Stimulated activated CD8-positive, alpha-beta memory T cell treated with anti-CD3 and anti-CD28 coated beads, Interleukin-7, amount 100 ng/mL, for 4 hours (primary cell): ENCODE results near the gene TMEM97.

ENCODE experiments used
- DNase-seq, 2 donors: peaks; one replicate each; pipeline ENCODE4 v3.0.0-alpha.2; 2020; ENCODE audit warnings: low read depth in 2 of 2

The TMEM97 gene

DNA sequence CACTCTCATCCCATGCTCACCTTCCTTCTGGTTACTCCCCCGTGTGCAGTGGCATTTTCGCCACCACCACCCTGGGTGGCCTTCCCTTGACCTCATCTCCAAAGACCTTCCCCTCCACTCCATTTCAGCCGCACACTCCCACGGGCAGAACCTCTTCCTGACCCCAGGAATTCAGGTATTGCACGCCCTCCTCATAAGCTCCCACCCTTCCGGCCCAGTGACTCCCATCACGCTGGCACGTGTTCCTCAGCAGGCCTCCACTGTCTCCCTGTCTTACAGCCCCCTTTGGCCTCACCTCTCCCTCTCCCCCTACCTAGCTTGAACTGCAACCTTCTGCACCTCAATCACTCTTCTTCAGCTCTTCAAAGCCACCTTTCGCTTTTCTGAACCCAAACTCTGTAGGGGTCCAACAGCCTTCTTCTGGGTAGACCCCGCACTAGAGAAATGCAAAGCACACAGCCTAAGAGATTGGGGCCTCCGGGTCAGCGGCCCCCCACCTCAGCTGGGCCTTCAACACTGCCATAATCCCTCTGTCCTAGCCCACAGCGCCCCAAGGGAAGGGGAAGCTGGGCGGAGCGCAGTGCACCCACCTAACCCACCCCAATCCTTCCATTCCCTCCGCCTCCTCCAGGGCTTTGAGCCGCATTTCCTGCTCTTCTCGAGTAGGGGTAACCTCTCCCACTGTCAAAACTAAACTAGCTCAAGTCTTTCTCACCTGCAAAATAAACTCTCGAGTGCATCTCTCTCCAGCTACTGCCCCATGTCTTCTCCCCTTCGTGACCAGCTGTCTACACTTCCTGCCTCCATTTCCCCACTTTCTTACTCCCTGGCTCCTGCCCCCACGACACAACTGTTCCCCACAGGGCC lies 1.7 kb upstream of the TMEM97 start:
- DNase-seq, result no peak

DNA sequence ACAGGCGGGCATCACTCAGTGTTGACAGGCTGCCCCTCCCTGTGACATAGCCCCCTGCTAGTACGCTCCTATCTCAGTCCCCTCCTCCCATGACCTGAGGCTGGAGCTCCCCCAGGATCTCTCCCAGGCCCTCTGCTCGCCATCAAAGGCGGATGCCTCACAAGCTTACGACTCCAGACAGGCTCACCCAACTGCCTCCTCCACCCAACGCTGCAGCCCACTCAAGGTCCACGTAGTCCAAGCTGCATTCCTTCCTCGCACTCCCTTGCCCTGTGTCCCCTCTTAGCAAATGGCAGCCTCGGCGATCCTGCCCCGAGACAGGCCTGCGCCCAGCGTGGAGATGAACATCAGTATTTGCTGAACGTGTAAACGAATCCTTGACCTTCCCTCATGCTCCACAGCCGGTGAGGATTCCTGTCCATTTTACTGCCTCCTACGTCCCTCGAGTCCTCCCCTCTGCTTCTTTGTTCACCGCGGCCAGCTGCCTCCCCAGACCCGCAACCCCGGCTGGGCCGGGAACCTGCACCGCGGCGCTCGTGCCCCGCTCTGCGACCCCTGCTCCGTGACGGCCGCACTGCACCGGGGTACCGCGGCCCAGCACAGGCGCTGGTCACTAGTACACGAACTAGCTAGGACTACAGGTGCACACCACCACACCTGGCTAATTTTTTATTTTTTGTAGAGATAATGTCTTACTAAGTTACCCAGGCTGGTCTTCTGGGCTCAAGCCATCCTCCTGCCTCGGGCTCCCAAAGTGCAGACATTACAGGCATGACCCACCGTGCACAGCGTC lies 838 bp upstream of the TMEM97 start:
- DNase-seq, result no peak

DNA sequence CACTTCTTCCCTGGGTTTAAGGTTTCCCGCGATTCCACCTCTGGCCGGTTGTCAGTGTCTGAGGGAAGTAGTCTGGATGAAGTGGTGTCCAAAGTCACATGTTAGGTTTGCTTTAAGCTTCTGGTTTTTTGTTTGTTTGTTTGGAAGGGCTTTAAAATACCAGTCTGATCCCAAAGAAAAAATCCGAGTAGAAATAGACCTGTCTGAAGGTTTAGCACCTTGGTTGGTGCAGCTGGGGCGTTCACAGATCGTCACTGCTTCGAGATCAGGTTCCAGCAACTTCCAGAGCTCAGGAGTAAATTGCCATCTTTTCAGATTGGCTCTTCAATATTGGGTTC lies 567 bp downstream of the TMEM97 start:
- no peak for DNase-seq

DNA sequence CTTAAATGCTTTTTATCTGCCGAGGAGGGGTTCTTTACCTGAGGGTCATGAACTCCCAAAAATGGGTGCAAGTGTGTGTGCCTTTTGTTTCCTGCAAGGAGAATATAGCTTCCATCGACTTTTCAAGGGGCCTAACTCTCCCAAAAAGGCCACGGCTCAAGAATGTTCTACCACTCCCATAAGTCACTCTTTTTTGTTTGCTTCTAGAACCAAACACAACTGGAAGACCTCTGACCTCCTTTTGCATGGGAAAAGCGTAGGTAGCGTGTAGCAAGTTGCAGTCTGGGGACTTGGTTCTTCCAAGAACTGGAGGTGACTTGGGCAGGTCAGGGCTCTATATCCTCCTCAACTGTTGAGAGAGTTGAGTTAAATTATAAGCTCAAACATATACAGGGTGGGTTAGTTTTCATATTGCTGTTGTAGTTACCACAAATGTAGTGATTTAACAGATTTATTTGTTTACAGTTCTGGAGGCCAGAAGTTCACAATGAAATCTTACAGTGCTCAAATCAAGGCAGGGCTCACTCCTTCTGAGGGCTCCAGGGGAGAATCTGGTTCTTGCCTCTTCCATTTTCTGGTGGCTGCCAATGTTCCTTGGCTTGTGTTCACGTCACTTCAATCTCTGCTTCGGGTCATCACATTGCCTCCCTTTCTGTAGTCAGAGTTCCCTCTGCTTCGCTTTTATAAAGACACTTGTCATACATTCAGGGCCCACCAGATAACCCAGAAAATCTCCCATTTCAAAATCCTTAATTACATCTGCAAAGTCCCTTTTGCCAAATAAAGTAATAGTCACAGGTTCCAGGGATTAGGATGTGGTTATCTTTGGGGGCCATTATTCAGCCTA lies 1.4 kb downstream of the TMEM97 start:
- no peak for DNase-seq

DNA sequence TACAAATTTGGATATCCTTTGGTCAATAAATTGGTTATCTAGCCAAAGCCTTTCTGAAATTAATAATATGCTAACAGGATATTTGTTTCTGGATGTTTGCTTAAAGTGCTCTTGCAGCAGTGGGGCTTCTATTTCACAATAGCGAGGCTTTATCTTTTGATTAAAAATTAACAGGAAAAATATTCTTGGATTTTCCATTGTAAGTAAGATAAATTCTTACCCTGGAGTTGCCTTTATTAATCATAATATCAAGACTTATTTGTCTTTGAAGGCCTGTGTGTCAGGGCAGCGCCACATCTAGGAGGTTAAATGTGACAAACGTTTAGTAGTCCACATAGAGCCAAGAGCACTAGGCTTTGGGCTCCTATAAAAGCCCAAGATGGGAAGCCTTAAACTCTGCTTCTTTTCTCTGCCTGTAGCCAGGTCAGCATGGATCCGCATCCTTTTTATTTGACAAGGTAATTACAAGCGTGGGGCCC lies 5.3 kb downstream of the TMEM97 start:
- no peak for DNase-seq

GRCh38 chr17:28324781-28325180 lies 5.8 kb downstream of the TMEM97 start:
- DNase-seq, result no peak

- DNase-seq, result no peak
Measured at GRCh38 chr17:28325211-28325610, 6.2 kb downstream of the TMEM97 start.

GRCh38 chr17:28326114-28326513 lies 7.1 kb downstream of the TMEM97 start:
- no peak for DNase-seq

- no peak for DNase-seq
Measured at GRCh38 chr17:28327031-28327607, 8.1 kb downstream of the TMEM97 start.

DNA sequence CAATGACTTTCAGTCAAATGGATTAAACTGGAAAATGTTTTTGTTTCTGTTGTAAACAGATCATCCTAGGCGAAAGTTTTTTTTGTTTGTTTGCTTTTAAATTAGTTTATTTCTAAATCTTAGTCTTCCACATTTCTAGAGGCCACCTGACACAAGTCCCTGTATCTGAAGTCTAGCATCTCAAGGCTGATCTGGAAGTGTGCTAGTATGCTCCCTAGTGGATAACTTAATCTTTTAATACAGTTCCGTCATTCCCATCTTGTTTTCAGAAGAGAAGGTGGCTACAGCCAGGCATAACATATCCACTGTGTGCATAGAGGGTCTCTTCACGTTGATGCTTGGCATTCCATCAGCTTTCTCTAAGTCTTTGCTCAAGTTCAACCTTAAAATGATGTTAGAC lies 8.7 kb downstream of the TMEM97 start:
- DNase-seq, result no peak

- no peak for DNase-seq
Measured at GRCh38 chr17:28328325-28328724, 9.3 kb downstream of the TMEM97 start.

DNA sequence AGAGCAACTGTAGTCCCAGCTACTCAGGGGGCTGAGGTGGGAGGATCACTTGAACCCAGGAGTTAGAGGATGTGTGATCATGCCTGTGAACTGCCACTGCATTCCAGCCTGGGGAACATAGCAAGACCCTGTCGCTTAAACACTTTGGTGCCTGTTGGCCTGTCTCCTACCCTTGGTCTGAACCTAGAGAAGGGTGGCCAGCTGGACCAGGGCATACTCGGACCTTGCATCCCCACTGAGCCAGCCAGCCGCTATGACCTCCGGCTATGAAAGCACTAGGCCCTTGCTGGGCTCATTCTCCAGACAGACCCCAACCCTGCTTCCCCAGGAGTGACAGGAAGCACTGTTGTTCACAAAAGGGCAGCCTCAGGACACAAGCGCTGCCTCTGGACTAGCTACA lies 11.7 kb downstream of the TMEM97 start:
- no peak for DNase-seq

GRCh38 chr17:28331891-28332420 lies 13.0 kb downstream of the TMEM97 start:
- DNase-seq, result no peak

- no peak for DNase-seq
Measured at GRCh38 chr17:28333083-28333746, 14.2 kb downstream of the TMEM97 start.

DNA sequence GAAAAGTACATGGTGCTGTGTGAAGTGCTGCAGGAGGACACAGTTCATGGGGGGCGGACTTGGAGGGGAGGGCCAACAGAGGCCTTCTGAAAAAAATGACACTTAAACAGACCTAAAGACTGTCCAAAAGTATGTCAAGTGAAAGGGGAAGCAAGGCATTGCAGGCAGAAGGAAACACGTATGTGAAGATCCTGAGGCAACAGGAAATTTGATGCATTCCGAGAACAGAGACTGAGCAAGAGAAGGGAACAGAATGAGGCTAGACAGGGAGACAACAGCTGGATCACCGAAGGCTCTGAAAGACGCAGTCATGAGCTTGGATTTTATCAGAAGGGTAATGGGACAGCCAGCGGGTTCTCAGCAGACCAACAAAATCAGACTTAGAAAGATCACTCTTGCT lies 15.2 kb downstream of the TMEM97 start:
- DNase-seq, result no peak

DNA sequence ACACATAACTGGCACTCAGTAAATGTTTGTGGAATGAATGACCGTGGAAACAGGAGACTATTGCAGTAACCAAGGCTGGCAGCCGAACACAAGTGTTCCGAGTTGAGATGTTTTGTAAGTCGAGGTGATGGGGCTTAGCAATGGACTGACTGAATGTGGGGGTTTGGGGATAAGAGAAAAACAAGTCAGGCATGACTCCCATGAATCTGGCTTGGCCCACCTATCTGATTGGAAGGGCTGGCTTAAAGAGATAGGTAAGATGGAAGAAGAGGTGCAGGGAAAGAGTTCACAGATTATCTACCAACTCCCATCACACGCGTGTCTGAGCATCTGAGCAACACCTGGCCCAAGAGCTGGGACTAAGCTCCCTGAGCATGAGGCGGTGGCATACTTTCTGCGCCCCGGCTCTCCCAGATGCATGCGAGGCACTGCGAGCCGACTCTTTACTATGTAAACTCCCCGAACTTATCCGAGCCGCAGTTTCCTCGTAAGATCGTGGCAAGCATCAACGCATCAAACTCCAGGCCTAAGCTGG lies 15.7 kb downstream of the TMEM97 start:
- DNase-seq, result no peak

GRCh38 chr17:28335201-28335958 lies 16.4 kb downstream of the TMEM97 start, which contains the start of the genes IFT20 and TNFAIP1:
TSS of gene IFT20 (minus strand) at chr17:28335472. CDS start at chr17:28331985, 3,487 bp downstream.
TSS of gene TNFAIP1 (plus strand) at chr17:28335761. CDS start at chr17:28339522, 3,761 bp downstream.
- DNase-seq, result peak; percentile 97 to 98

DNA sequence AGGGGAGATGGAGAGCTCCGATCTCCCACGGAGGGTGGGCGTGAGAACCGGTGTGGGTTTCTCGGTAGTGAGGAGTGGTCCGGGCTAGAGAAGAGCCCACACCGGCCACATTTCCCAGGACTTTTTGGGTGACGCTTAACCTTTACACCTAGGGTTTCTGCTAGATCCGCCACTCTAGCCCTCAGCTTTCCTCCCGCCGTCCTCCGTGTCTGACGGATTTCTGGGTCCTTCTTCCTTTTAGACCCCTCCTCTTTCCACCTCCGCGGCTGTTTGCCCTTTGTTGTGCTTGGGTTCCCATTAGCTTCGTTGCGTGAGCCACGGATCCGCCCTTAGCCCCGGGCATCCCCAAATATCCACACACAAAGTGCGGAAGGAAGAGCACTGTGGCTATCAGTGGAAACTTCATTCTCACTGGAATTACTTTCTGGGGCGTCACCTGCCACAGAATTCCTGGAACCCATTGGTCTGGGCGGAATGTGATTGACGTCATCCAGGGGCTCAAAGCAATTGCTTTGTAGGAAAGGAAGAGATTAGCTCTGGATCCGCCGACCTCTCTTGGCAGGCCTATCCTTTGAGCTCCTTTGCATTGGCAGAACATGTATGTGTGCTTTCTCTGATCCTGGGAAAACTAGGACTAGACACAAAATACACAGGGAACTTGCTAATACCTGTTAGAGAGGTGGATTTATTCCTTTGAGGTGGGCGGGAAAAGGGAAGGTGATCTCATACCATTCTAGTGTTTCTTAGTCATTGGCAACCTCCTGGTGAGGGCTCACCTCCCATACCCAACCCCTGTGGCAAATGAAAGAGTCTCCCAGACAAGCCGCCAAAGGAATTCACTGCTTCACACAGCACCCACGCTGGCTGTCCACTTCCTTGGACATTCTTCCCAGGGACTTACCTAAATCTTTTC lies 17.2 kb downstream of the TMEM97 start:
- DNase-seq, result peak in 1 of 2 donors; percentile 6
